Spleen (tissue), 11 donors: Measurements from ENCODE around the gene FKRP. TPM values are rescaled to one million over a fixed set of nuclear protein-coding genes. Genes with fewer than 3 reads are reported as not detected.

Experiments
- DNase-seq: peaks from one replicate; pipeline ENCODE4 v3.0.0-alpha.2; 2020
- H3K27ac ChIP-seq, 8 donors: fragments of 200-600 bp; sonication (generic) in 7 of 8; 1 replicate in 4 of 8; 2 replicates in 4 of 8; pipeline versions ENCODE4 v1.5.0 to v1.8.0; 2016 to 2021; ENCODE audit warnings: inconsistent platforms in 4 of 8, mild to moderate bottlenecking in 4 of 8, moderate library complexity in 1 of 8
- H3K27me3 ChIP-seq, 7 donors: fragments of 200-600 bp; sonication (generic) in 6 of 7; replicated peaks in 1 of 7; 1 replicate in 4 of 7; 2 replicates in 3 of 7; pipeline versions ENCODE4 v1.5.0 to v1.8.0; 2016 to 2021; ENCODE audit warnings: inconsistent platforms in 3 of 7, mild to moderate bottlenecking in 1 of 7
- H3K36me3 ChIP-seq, 6 donors: fragments of 200-600 bp; sonication (generic) in 5 of 6; 1 replicate in 4 of 6; 2 replicates in 2 of 6; pipeline versions ENCODE4 v1.5.0 to v1.8.0; 2016 to 2021; ENCODE audit warnings: inconsistent platforms in 2 of 6
- H3K4me1 ChIP-seq, 6 donors: fragments of 200-600 bp; sonication (generic) in 5 of 6; 1 replicate in 3 of 6; 2 replicates in 3 of 6; pipeline versions ENCODE4 v1.5.0 to v1.8.0; 2016 to 2021; ENCODE audit warnings: inconsistent platforms in 3 of 6
- H3K4me3 ChIP-seq, 8 donors: fragments of 200-600 bp; sonication (generic) in 7 of 8; 1 replicate in 4 of 8; 2 replicates in 4 of 8; pipeline versions ENCODE4 v1.5.0 to v1.8.0; 2016 to 2021; ENCODE audit warnings: inconsistent platforms in 4 of 8, mild to moderate bottlenecking in 4 of 8, moderate library complexity in 2 of 8
- H3K9me3 ChIP-seq, 8 donors: fragments of 200-600 bp; sonication (generic) in 7 of 8; 1 replicate in 4 of 8; 2 replicates in 4 of 8; pipeline versions ENCODE4 v1.5.0 to v1.8.0; 2016 to 2021; ENCODE audit warnings: inconsistent platforms in 4 of 8
- POLR2A ChIP-seq, 3 donors: fragments of 450-650 bp; IDR thresholded peaks; one replicate each; pipeline ENCODE4 v1.5.1; 2017; ENCODE audit warnings: antibody characterized with exemption in 3 of 3, mild to moderate bottlenecking in 1 of 3
- POLR2AphosphoS5 ChIP-seq, 3 donors: sonication (generic); formaldehyde crosslinking; IDR thresholded peaks; one replicate each; pipeline ENCODE4 v1.5.1; 2017; ENCODE audit warnings: antibody characterized with exemption in 3 of 3
- WGBS, 5 donors: extraction: QIAGEN DNeasy Blood & Tissue Kit in 3 of 5; methylation state at CpG; one replicate each; pipeline versions ENCODE4 v1.1.5 to v1.1.7; 2013 to 2018; 5-methylcytosine and 5-hydroxymethylcytosine counted together
- intact Hi-C: fragments of 100-400 bp; cut with DNase I; formaldehyde crosslinking; loops from one replicate; pipeline ENCODE4 v1.15.0; 2023; ENCODE audit warnings: low total_unique reads
- polyA plus RNA-seq, 3 donors: library from polyadenylated mRNA; stranded (reverse); fragments of 200-250 nt; gene quantifications; one replicate each; pipeline ENCODE4 v1.2.1, GENCODE V29; 2013
- total RNA-seq, 7 donors: library from RNA; depleted of rRNA in 3 of 7; stranded (reverse); fragments of >200 nt in 3 of 7; fragmentation: NEBNext Ultra II Directional in 4 of 7; extraction: Animal tissue kit (Norgen Biotek cat#: 25700) in 4 of 7; gene quantifications; one replicate each; pipeline versions ENCODE4 v1.1.0 to v1.2.1, GENCODE V29; 2016 to 2021
- TF ChIP-seq, protein P1 (sequence below), 11 experiments: fragments of 200-600 bp in 7 of 11; fragments of 450-650 bp in 4 of 11; sonication (generic) in 4 of 11; IDR thresholded peaks in 8 of 11; conservative IDR thresholded peaks in 3 of 11; 1 replicate in 7 of 11; 2 replicates in 4 of 11; pipeline versions ENCODE4 v1.4.0 to v1.8.0; 2016 to 2021; ENCODE audit warnings: antibody characterized with exemption in 11 of 11, inconsistent platforms in 4 of 11, mild to moderate bottlenecking in 1 of 11
- donor health status: healthy with polysubstance abuse.
- donor health status: DM: no; HTN: no; CAD: no; lungs with moderate emphysema.
- donor health status: DM: no; HTN: no; CAD: no.
- donor health status: Bipolar disorder and iron deficiency.
- donor health status: healthy.
- donor health status: DM: no; HTN: no; CAD: no.
- donor health status: DM: yes; HTN: yes; CAD: no.

FKRP gene
- total and polyA plus RNA-seq, 10 donors: 5.3 to 24.8 (median 18.8) TPM

- peak overlapping the region in 7 of 8 donors; percentile 1 to 98 (median 96) for H3K27ac ChIP-seq
- H3K9me3 ChIP-seq: no peaks in the 10 kb centered on the region
- TF ChIP-seq POLR2AphosphoS5 (IDR thresholded peaks at IDR 0.05) (peak in 1 of 3 donors; percentile 64), POLR2A (IDR thresholded peaks at IDR 0.05) (no peak)
- peak; percentile 75 for DNase-seq
- intact Hi-C loops: no loop called here
- 86 to 95% (median 93%) methylated on average over 16 to 22 of the region's 22 CpGs for WGBS, 5 donors
- peaks cover 43 to 94% (median 80%) of the 10 kb centered on the region in 6 donors for H3K4me1 ChIP-seq
- no peak overlapping the region for H3K4me3 ChIP-seq
- peaks cover 0 to 73% (median 60%) of the 10 kb centered on the region in 6 donors for H3K36me3 ChIP-seq
- H3K27me3 ChIP-seq: no peaks in the 10 kb centered on the region
Observed at GRCh38 chr19:46720503-46721239, 25.2 kb upstream of the FKRP start.

DNA sequence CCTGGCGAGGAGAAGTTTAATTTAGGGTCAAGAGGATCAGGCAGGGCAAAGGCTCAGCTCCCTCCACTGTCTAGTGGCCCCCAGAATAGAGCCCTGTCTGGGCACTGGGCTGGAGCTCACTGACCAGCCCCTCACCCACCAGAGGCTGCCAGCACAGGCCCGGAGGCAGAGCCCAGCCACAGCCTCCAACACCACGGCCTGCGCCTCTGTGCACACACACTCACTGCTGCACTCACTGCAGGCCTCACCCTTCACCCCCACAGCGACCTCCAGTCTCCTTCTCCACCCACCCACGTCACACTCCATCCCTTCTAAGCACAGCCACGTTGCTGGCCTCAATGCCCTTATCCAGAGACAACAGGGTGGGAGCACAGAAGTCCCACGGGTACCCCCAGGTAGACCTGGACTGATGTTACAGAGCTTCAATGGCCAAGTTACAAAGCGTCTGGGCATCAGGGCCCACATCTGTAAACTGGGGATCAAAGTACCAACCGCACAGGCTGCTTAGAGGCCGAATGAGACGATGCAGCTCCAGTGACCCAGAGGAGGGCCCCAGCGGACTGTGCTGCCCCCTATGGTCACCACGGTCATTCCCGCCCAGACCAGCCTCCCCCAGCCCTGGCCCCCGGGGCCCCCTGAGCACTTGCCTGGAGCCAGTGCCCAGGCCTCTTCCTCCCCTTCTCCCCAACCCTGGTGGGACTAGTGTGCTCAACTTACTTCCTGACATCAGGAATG, 24.4 kb upstream of the FKRP start:
- Histone ChIP-seq H3K4me1 (peaks cover 43 to 94% (median 82%) of the 10 kb centered on the region in 6 donors), H3K4me3 (peak overlapping the region in 1 of 8 donors; percentile 53), H3K27me3 (no peaks in the 10 kb centered on the region), H3K36me3 (peaks cover 0 to 81% (median 66%) of the 10 kb centered on the region in 6 donors), H3K9me3 (no peaks in the 10 kb centered on the region), H3K27ac (peak overlapping the region in 5 of 8 donors; percentile 62 to 98 (median 81))
- no peak for DNase-seq
- 75 to 91% (median 80%) methylated on average over 12 to 16 of the region's 16 CpGs for WGBS, 5 donors
- TF ChIP-seq POLR2A (IDR thresholded peaks at IDR 0.05) (no peak), POLR2AphosphoS5 (IDR thresholded peaks at IDR 0.05) (no peak)
- TF ChIP-seq, protein P1, sequence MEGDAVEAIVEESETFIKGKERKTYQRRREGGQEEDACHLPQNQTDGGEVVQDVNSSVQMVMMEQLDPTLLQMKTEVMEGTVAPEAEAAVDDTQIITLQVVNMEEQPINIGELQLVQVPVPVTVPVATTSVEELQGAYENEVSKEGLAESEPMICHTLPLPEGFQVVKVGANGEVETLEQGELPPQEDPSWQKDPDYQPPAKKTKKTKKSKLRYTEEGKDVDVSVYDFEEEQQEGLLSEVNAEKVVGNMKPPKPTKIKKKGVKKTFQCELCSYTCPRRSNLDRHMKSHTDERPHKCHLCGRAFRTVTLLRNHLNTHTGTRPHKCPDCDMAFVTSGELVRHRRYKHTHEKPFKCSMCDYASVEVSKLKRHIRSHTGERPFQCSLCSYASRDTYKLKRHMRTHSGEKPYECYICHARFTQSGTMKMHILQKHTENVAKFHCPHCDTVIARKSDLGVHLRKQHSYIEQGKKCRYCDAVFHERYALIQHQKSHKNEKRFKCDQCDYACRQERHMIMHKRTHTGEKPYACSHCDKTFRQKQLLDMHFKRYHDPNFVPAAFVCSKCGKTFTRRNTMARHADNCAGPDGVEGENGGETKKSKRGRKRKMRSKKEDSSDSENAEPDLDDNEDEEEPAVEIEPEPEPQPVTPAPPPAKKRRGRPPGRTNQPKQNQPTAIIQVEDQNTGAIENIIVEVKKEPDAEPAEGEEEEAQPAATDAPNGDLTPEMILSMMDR (IDR thresholded peaks at IDR 0.05 in 8 of 11, conservative IDR thresholded peaks at IDR 0.05 in 3 of 11): peak in 1 of 11 experiments; percentile 22
- intact Hi-C loops: no loop called here

DNA sequence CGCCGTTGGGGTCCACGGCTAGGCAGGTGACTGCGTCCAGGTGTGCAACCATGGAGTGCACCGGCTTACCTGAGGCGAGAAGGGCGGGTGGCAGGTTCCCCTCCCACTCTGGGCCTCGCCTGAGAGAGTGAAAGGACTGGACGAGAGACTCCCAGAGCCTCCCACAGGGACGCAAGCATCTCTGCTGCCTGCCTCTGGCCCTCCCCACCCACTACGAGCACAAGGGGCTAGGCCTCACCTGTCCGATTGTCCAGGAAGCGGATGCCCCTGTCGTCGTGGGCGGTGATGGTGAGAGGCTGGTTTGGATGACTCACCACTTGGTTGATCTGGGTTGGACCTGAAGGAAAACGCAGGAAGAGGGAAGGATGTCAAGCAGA, 23.9 kb upstream of the FKRP start:
- Histone ChIP-seq H3K4me3 (peak overlapping the region in 2 of 8 donors; percentile 3 to 53), H3K4me1 (peaks cover 49 to 99% (median 85%) of the 10 kb centered on the region in 6 donors), H3K27me3 (no peaks in the 10 kb centered on the region), H3K9me3 (no peaks in the 10 kb centered on the region), H3K36me3 (peaks cover 0 to 86% (median 70%) of the 10 kb centered on the region in 6 donors), H3K27ac (peak overlapping the region in 7 of 8 donors; percentile 45 to 98 (median 70))
- intact Hi-C loops: no loop called here
- TF ChIP-seq, protein P1 (IDR thresholded peaks at IDR 0.05 in 8 of 11, conservative IDR thresholded peaks at IDR 0.05 in 3 of 11): no peak
- TF ChIP-seq POLR2AphosphoS5 (IDR thresholded peaks at IDR 0.05): peak in 1 of 3 donors; percentile 4
- 65 to 72% (median 71%) methylated on average over 8 to 17 of the region's 17 CpGs for WGBS, 5 donors
- DNase-seq: peak; percentile 74

DNA sequence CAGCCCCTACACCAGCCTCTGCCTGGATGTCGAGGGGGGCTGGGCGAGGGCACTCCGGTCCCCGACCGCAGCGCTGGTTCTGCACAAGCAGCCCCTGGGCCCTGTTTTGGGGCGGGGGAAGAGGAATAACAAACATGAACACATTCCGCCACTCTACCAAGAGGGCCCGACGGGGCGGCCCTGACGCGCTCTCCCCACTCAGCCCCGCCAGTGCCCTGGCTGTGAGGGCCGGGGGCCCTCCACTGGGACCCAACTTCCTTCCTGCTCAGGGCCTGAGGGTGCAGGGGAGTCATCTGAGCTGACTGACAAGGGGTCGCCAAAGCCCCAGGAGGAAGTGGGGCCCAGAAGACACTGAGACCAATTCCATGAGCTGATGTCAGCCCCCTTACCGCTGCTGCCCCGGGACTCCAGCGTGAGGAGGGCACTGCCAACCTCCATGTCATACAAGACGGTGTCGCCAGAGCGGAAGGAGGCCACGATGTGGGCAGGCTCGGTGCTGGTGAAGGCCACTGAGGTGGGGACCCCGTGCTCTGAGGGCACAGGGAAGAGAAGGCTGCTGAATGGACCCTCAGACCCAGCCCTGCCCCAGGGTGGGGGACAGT, 23.3 kb upstream of the FKRP start:
- 40 to 61% (median 47%) methylated on average over 16 to 25 of the region's 25 CpGs for WGBS, 5 donors
- H3K36me3 ChIP-seq: peaks cover 0 to 92% (median 76%) of the 10 kb centered on the region in 6 donors
- H3K9me3 ChIP-seq: no peaks in the 10 kb centered on the region
- H3K27ac ChIP-seq: peak overlapping the region; percentile 57 to 98 (median 66)
- peaks cover 53 to 100% (median 88%) of the 10 kb centered on the region in 6 donors for H3K4me1 ChIP-seq
- DNase-seq: peak; percentile 81
- peak overlapping the region in 3 of 8 donors; percentile 3 to 53 (median 19) for H3K4me3 ChIP-seq
- H3K27me3 ChIP-seq: no peaks in the 10 kb centered on the region
- TF ChIP-seq POLR2AphosphoS5 (IDR thresholded peaks at IDR 0.05) (peak in 2 of 3 donors; percentile 0 to 64), POLR2A (IDR thresholded peaks at IDR 0.05) (no peak)
- TF ChIP-seq, protein P1 (IDR thresholded peaks at IDR 0.05 in 8 of 11, conservative IDR thresholded peaks at IDR 0.05 in 3 of 11): no peak
- intact Hi-C loops: no loop called here
